Neural crest cell (in vitro differentiated cells): ENCODE results near the gene PARVG. TPM values are rescaled to one million over a fixed set of nuclear protein-coding genes. Genes with fewer than 3 reads are reported as not detected.

Experiments
- DNase-seq: peaks from one replicate; pipeline ENCODE4 v3.0.0; 2021; ENCODE audit warnings: low read depth, mixed read lengths, low spot score
- H3K27ac Mint-ChIP-seq: one replicate; pipeline ENCODE4 v1.8.0; 2021; ENCODE audit warnings: mild to moderate bottlenecking, mixed read lengths; ENCODE audit not compliant: unreplicated experiment
- H3K27me3 Mint-ChIP-seq: 2 replicates; pipeline ENCODE4 v1.8.0; 2021; ENCODE audit warnings: low read depth, mild to moderate bottlenecking, mixed read lengths
- H3K36me3 Mint-ChIP-seq: 2 replicates; pipeline ENCODE4 v1.8.0; 2021; ENCODE audit warnings: low read depth, mild to moderate bottlenecking, mixed read lengths
- H3K4me1 Mint-ChIP-seq: 2 replicates; pipeline ENCODE4 v1.8.0; 2021; ENCODE audit warnings: mixed read lengths
- H3K4me3 Mint-ChIP-seq: one replicate; pipeline ENCODE4 v1.8.0; 2021; ENCODE audit warnings: mild to moderate bottlenecking, mixed read lengths
- H3K9me3 Mint-ChIP-seq: 2 replicates; pipeline ENCODE4 v1.8.0; 2021; ENCODE audit warnings: mixed read lengths
- CTCF ChIP-seq: fragments of 200-600 bp; sonication (generic); conservative IDR thresholded peaks from 2 replicates; pipeline ENCODE4 v1.5.0; 2021; ENCODE audit warnings: antibody characterized with exemption, mild to moderate bottlenecking
- total RNA-seq: library from RNA; stranded (reverse); gene quantifications from 2 replicates; pipeline ENCODE4 v1.2.1, GENCODE V29; 2021

The PARVG gene
- total RNA-seq, 1 donor from 2014 or later: 0.14 TPM

DNA sequence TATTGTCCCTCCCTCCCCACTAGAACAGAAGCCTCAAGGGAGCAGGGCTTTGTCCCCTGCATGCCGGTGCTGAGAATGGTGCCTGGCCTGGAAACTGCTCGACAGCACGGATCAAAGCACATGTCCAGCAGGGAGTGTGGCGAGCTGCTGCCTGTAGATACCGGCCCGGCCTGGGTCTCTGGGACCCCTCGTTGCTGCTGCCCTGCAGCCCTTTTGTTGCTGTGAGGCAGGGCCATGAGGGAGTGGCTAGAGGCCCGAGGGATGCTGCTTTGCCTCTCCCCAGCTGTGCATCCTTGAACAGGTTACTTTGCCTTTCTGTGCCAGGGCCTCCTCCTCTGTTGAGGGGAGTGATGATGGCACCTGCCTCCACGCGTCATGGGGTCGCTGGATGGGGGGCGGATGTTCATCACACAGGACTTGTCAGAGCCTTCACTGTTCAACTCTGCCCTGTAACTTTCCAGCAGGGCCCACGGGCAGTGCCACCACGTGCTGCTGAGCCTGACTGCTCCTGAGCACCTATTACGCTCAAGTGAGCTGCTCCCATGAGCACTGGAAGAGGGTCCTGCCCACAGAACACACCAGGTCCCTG is 15.3 kb upstream of the PARVG start:
- no peaks in the 10 kb centered on the region for H3K4me1 Mint-ChIP-seq
- H3K27me3 Mint-ChIP-seq: no peaks in the 10 kb centered on the region
- no peak for TF ChIP-seq CTCF
- DNase-seq: no peak
- H3K36me3 Mint-ChIP-seq: no peaks in the 10 kb centered on the region
- H3K4me3 Mint-ChIP-seq: no peak overlapping the region
- H3K27ac Mint-ChIP-seq: no peak overlapping the region
- no peaks in the 10 kb centered on the region for H3K9me3 Mint-ChIP-seq

GRCh38 chr22:44166498-44167276 is 14.0 kb upstream of the PARVG start:
- no peak for DNase-seq
- no peak for TF ChIP-seq CTCF
- Mint-ChIP-seq H3K27ac (no peak overlapping the region), H3K4me3 (no peak overlapping the region), H3K4me1 (peaks cover 5% of the 10 kb centered on the region), H3K9me3 (no peaks in the 10 kb centered on the region), H3K27me3 (no peaks in the 10 kb centered on the region), H3K36me3 (no peaks in the 10 kb centered on the region)

GRCh38 chr22:44167501-44167900 is 13.2 kb upstream of the PARVG start:
- Mint-ChIP-seq H3K4me3 (no peak overlapping the region), H3K27ac (no peak overlapping the region), H3K9me3 (no peaks in the 10 kb centered on the region), H3K36me3 (no peaks in the 10 kb centered on the region), H3K27me3 (no peaks in the 10 kb centered on the region), H3K4me1 (peaks cover 13% of the 10 kb centered on the region)
- DNase-seq: no peak
- no peak for TF ChIP-seq CTCF

DNA sequence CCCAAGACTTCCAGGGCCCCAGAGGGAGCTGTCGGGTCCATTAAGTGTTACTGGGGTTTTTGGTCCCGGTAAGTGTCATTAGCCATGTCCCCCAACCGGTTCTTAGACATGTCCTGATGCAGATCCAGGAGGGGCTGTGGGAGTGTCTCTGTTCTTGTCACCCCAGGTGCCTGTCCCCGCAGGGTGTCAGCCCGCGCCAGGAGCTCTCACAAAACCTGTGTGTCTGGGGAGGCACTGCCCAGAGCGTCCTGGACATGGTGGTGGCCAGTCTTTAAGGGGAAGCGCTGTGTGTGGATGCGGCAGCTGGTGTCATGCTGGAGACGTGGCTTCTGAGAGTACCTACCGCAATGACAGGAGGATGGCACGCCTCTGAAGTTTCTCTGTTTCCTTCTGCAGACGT is 12.5 kb upstream of the PARVG start:
- Mint-ChIP-seq H3K27ac (no peak overlapping the region), H3K27me3 (no peaks in the 10 kb centered on the region), H3K4me3 (no peak overlapping the region), H3K36me3 (no peaks in the 10 kb centered on the region), H3K9me3 (no peaks in the 10 kb centered on the region), H3K4me1 (peaks cover 17% of the 10 kb centered on the region)
- DNase-seq: no peak
- TF ChIP-seq CTCF: no peak

- Mint-ChIP-seq H3K9me3 (no peaks in the 10 kb centered on the region), H3K4me1 (peaks cover 17% of the 10 kb centered on the region), H3K27ac (no peak overlapping the region), H3K4me3 (no peak overlapping the region), H3K36me3 (no peaks in the 10 kb centered on the region), H3K27me3 (no peaks in the 10 kb centered on the region)
- no peak for DNase-seq
- no peak for TF ChIP-seq CTCF
Observed at GRCh38 chr22:44170470-44170869, 10.3 kb upstream of the PARVG start.
